GM19025 (cell line): ENCODE results near the gene ZMIZ1.

Experiments
- ATAC-seq: cut with Tn5 transposase; IDR thresholded peaks from one replicate; pipeline ENCODE4 v1.9.1; 2021; ENCODE audit warnings: mild to moderate bottlenecking, low read depth, moderate library complexity; ENCODE audit not compliant: unreplicated experiment

Gene ZMIZ1

GRCh38 chr10:79079490-79080355 lies 11.0 kb downstream of the ZMIZ1 start:
- ATAC-seq, result no peak

- ATAC-seq, result no peak
These were observed 12.7 kb downstream of the ZMIZ1 start for GRCh38 chr10:79081353-79082034.

DNA sequence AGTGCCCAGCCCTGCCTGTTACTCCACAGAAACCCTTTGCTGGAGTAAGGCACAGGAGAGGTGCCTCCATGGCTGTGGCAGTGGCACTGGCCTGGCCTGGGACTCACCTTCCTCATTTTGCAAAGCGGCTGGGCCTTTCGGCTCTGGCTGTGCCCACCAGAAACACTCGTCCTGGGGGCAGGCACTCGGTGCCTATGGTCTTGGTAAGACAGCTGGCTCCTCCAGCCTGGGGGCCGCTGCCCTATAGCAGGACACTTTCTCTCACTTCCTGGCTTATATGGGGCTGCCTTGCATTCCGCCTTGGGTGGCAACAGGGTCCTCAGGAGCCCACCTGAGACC lies 13.2 kb downstream of the ZMIZ1 start:
- ATAC-seq, result no peak

- ATAC-seq, result no peak
These were observed 14.1 kb downstream of the ZMIZ1 start for GRCh38 chr10:79082631-79083596.

DNA sequence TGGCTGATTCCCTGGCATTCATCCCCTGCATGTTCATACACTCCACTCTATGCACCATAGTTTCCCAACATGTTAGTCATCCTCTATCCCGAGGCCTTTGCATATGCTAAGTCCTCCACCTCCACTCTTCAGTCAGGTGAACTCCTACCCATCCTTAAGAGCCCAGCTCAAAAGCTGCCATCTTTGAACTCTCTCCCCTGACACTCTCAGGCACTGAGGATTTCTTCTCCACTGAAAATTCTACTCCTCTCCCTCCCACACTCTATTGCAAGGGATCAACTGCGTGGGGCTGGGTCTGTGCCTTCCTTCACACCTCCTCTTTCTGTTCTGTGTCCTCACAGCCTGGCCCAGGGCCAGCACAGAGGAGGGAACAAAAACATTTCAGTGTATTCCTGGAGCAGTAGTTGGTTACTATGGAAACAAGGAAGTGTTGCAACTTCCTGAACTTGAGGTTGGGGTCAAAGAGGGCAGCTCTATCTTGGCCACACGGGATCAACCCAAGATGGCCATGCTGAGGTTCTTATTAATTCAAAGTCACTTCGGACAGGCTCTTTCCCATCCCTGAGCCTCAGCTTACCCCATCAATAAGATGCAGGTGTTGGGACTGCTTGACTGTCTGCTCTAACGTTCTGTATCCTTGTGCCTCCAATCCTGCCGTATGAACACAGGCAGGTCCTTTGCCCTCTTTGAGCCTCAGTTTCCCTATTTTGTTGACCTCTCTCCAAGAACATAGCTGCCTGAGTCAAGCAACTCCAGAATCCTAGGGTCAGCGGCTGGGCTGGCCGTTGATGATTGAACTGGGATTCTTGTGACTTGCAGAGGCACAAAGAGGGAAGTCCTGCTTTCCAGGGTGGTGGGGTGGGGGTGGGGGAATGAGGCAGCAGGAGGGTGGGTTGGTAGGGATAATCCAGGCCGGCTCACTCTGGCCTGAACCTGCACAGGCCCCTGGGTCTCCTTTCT lies 15.5 kb downstream of the ZMIZ1 start:
- no peak for ATAC-seq

GRCh38 chr10:79084972-79085597 lies 16.3 kb downstream of the ZMIZ1 start:
- peak; percentile 46 for ATAC-seq

GRCh38 chr10:79086822-79087221 lies 18.1 kb downstream of the ZMIZ1 start:
- no peak for ATAC-seq

DNA sequence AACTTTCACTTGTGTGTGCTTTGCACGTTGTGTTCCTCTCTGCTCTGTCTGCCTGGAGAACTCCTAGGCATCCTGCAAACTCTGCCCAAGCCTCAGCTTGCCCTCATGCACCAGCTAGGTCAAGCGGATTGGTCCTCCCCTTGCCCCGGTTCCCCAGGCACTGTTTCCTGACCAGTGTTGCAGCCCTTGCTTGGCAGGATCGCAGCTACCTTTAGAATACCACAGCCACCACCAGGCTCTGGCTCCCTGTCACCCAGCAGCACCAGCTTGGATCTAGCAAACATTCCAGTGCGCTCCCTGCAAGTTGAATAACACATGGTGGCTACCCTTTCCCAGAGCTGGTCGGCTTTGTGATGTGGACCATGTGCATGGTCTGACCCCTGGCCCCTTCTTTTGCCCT lies 19.0 kb downstream of the ZMIZ1 start:
- ATAC-seq, result no peak

GRCh38 chr10:79088176-79088575 lies 19.4 kb downstream of the ZMIZ1 start:
- no peak for ATAC-seq

DNA sequence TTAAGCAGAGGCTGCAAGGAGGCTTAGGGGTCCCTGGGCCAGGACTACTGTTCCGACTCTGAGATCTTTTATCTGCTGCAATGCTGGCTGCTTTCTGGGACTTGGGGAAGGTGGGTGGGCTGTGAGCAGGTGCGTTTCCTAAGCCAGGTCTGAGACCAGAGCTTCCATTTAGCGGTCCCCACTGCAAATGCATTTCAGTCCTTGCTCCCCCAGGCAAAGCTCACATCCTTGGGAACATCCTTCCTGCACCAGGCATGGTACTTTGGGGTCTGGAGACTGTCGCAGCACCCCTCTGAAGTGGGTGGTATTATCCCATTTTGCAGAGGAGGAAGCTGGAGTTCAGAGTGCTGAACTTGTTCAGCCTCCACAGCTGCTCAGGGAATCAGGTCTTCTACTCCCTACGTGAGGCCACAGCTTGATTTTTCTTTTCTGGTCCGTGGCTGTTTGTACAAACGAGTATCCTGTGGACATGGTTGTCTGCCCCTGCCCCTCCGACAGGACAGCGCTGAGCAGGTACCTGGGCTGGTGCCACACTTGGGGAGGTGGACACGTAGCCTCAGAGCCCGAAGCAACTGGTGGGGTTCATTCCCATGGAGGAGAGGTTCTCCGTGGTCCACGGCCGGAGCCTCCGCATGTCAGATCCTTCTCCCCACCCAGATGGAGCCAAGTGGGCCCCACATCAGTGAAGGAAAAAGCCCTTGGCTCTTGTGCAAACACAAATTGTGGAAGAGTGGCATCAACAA lies 20.0 kb downstream of the ZMIZ1 start:
- no peak for ATAC-seq

DNA sequence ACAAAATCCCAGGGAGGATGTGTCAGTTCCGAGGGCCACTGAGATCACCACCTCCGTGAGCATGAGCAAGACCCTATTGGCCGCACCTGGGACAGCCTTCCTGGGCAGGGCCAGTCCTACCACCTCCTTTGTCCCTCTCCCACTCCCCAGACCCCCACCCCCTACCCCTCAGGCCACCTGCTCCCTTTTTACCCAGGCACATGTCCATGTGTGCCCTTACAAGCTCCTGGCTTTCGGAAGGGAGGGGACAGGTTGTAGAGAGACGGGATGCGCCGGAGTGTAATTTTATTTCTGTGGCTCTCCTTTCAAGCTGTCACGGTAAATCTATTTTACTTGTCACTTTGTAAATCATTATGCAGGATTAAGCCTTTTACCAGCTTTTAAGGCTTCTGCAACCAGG lies 20.9 kb downstream of the ZMIZ1 start:
- ATAC-seq, result no peak

- ATAC-seq, result no peak
These were observed 21.5 kb downstream of the ZMIZ1 start for GRCh38 chr10:79090134-79090803.

GRCh38 chr10:79092292-79092896 lies 23.6 kb downstream of the ZMIZ1 start:
- ATAC-seq, result no peak

DNA sequence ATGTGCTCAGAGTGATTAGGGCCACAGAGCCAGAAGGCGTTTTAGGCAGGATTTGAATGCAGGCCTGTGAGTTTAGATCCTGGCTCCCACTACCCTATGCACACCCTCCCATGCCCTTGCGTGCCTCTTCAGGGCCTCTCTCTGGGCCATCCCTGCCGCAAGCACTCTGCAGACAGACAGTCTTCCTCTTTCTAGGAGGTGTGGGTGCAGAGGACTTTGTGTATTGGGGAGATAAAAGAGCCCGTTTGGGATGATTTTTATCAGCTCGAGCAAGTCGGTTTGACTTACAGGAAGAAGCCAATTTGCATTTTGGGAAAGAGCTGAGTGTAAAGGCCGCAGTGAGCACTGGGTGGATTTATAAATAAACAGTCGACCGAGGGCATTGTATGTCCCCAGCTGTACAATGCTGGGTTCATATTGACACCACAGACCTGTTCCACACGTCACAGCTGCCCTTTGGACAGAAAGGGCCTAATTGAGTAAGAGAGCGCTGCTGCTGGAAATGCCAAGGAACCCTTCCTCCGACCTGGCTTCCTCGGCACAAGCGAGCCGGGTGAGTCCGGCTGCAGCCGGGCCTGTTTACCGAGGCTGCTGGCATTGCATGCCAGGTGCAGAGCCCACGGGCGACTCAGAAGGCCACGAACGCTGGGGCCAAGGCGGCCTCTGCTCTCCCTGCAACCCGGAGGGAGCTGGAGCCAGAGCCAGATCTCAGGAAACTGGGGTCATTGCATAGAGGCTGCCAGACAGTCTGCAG lies 25.1 kb downstream of the ZMIZ1 start:
- ATAC-seq, result no peak

DNA sequence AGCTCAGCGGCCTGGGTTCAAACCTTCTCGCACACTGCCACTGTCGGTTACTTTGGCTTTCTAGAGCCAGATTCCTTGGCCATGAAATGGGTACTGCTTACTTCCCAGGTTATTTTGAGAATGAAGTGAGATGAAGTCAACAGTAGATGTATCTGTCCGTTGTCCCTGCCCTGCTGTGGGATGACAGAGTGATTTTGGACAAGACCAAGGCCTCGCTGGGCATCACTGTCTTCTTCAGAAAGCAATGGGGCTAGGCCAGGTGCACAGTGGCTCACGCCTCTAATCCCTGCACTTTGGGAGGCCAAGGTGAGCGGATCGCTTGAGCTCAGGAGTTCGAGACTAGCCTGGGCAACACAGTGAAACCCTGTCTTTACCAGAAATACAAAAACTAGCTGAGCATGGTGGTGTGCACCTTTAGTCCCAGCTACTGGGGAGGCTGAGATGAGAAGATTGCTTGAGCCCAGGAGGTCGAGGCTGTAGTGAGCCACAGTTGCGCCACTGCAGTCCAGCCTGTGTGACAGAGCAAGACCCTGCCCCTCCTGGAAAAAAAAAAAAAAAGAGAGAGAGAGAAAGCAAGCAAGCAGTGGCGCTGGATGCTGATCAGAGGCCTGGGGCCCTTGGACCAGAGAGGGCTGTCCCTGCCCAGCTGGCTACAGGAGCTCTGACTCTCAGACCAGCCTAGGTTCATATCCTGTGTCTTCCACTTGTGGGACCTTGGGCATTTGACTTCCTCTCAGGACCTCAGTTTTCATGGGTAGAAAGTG lies 25.8 kb downstream of the ZMIZ1 start:
- ATAC-seq, result no peak

- ATAC-seq, result no peak
These were observed 26.6 kb downstream of the ZMIZ1 start for GRCh38 chr10:79095316-79095715.
